ENCODE results near the gene HOXD4. TPM values are rescaled to one million over a fixed set of nuclear protein-coding genes. Genes with fewer than 3 reads are reported as not detected.

Gene HOXD4
- total RNA-seq, 1 donor from 2014 or later, result 4.1 TPM

- DNase-seq (ENCODE audit: low spot score), result no peak
Measured at GRCh38 chr2:176187899-176188773, 36.8 kb downstream of the HOXD4 start, which contains the start of gene HOXD1. Gene HOXD1, plus strand, starts transcription at chr2:176188668. Its CDS starts 134 bp downstream, at chr2:176188802.

GRCh38 chr2:176188774-176189680, 37.7 kb downstream of the HOXD4 start:
- DNase-seq (ENCODE audit: low spot score), result no peak

- no peak for DNase-seq (ENCODE audit: low spot score)
Measured at GRCh38 chr2:176189681-176190641, 38.6 kb downstream of the HOXD4 start.

GRCh38 chr2:176192351-176192750, 41.0 kb downstream of the HOXD4 start:
- DNase-seq (ENCODE audit: low spot score), result no peak

- no peak for DNase-seq (ENCODE audit: low spot score)
Measured at GRCh38 chr2:176193048-176193447, 41.7 kb downstream of the HOXD4 start.

GRCh38 chr2:176199902-176200301, 48.6 kb downstream of the HOXD4 start:
- no peak for DNase-seq (ENCODE audit: low spot score)

- no peak for DNase-seq (ENCODE audit: low spot score)
Measured at GRCh38 chr2:176200971-176201370, 49.6 kb downstream of the HOXD4 start.

- no peak for DNase-seq (ENCODE audit: low spot score)
Measured at GRCh38 chr2:176202491-176202890, 51.1 kb downstream of the HOXD4 start.

Small RNA genes within 50 kb of the gene (microRNA-seq; reads per million reads assigned to microRNA genes)
- gene MIR10B (ENCODE audit: borderline number of aligned reads), result 62,593 reads per million, percentile 98 among the genes with 10 or more reads in this experiment

Other genes with a start within 250 kb of the HOXD4 start
- 57.0 TPM for gene LNPK, start 149.3 kb upstream of the HOXD4 start, total RNA-seq
- gene EVX2, start 67.6 kb upstream of the HOXD4 start, total RNA-seq, result not detected
- 1.1 TPM for gene HOXD13, start 58.8 kb upstream of the HOXD4 start, total RNA-seq
- gene HOXD12, start 51.8 kb upstream of the HOXD4 start, total RNA-seq, result not detected
- gene HOXD11, start 44.3 kb upstream of the HOXD4 start, total RNA-seq, result 1.2 TPM
- 1.7 TPM for gene HOXD10, start 34.8 kb upstream of the HOXD4 start, total RNA-seq
- gene HOXD9, start 28.8 kb upstream of the HOXD4 start, total RNA-seq, result 6.1 TPM
- 13.3 TPM for gene HOXD8, start 21.8 kb upstream of the HOXD4 start, total RNA-seq
- 5.3 TPM for gene HOXD3, start 5.8 kb downstream of the HOXD4 start, total RNA-seq
- 1.1 TPM for gene HOXD1, start 37.1 kb downstream of the HOXD4 start, total RNA-seq
- 18.8 TPM for gene MTX2, start 117.9 kb downstream of the HOXD4 start, total RNA-seq

Measured in mesenteric fat pad (tissue), 1 donor.